ENCODE measurements around the gene NAT8L.

The NAT8L gene

DNA sequence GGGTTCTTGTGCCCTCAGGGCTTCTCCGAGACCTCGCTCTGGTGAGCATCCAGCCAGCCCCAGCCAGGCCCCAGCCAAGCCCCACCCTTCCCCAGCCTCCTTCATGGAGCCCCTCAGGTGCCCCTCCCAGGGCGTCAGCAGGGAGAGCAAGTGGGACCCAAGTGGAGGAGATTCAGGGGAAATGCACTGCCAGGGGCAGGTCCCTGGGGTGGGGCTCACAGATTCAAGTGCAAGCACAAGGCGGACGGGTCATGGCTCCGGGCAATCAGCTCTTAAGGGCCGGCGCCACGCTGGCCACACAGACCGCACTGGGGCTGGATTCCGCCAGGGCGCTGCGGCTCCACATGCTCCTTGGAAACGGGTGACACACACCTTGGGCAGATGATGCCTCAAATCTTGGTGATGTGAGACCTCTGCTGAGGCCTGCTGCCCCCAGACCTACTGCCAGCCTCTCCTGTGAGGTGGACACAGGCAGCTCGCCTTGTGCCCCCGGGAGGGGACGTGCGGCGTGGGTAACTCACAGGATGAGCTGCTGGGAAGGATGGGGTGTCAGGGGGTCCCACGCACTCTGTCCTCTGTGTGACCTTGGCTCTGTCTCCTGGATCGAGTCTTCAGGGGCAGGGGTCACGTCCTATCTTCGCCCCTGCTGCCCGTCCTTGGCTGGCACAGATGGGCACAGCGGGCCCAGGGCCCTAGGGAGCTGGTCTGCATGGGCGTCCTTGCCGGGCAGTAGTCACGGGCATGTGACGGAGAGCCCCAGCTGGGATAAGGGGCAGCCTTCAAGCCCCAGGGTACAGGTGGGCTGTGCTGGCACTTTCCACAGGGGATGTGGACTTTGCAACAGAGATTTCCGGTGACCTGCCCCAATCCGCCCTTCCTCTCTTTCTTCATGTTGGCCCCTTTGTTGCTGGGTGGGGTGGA is 17.1 kb downstream of the NAT8L start:
- DNase-seq (ENCODE audit: low read depth): no peak

DNA sequence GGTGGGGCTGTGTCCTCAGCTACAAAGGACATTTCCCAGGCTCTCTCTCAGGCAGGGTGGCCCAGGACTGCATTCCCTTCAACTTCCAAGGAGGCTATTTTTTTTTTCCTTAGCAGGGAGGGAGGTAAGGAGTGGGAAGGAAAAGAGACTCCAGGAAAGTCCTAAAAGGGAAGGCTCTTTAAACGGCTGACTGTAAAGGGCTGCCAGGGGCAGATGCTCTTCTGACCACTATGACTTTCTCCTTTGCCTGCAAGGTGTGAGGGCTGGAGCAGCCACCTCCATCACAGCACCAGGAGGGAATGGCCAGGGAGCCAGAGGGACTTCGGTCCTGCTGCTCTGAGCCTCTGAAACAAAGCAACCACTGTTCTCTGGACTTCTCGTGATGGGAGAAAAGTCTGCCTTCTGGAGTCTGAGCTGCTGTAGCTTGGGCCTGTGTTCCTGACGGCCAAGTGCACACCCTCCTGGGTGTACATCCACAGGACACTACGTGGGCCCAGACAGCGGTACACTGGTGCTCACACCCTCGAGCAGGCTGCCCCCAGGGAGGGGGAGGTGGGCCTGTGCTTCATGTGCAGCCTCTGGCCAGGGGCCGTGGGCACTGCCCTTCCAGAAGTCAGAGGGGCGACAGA is 17.9 kb downstream of the NAT8L start:
- DNase-seq (ENCODE audit: low read depth): no peak

DNA sequence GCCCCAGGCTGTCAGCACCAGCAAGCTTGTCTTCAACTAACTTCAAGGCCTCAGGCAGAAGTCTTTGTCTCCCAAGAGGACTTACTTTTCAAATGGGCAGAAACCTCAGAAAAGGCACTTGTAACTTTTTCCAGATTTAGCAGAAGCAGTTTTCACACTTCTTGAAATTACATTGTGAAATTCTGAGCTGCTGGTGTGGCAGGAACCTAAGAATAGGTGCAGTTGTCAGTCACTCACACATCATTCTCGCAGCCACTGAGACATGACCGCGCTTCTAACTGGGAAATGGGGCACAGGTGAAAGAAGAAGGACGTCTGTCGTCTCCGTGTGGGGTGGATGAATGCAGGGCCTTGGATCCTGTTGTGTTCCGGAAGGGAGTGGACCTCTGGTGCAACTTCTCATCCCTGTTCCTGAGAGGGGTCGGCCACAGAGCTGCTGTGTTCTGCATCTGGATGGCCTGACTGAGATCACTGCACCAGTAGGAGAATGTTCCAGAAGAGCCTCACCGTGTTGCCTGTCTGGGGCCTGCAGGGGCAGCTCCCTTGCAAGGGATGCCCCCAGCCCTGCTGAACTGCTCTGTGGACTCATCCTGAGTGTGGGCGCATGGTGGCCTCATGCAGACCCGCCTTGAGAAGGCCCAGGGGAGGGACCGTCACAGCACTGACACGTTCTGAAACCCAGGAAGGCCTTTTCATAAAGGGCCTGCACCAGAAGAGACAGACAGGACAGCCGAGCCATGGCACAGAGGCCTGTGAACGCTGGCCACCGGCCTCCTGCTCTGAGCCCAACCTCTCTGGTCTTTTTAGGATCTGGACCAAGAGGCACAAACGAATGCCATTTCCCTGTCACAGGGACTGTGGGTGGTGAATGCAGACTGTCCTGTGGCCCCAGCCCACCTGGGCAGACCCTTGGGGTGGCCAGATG is 18.7 kb downstream of the NAT8L start:
- DNase-seq (ENCODE audit: low read depth): no peak

DNA sequence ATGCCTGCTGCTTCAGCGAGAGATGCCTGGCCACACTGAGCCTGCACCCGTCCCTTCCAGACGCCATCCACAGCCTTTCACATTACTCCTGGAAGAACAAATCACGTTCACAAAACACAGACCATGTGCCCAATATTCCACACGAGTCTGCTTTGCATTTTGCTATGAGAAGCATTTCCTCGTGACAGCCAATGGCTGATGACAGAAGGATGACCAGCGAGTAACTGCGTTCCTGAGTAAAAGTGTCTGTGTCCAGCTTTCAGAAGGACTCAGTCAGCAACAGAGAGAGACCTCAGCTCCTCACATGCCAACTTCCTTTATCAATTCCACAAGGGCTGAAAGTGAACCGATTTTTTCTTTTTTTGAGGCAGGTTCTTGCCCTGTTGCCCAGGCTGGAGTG is 19.5 kb downstream of the NAT8L start:
- no peak for DNase-seq (ENCODE audit: low read depth)

GRCh38 chr4:2079006-2079405 is 19.9 kb downstream of the NAT8L start:
- DNase-seq (ENCODE audit: low read depth): no peak

DNA sequence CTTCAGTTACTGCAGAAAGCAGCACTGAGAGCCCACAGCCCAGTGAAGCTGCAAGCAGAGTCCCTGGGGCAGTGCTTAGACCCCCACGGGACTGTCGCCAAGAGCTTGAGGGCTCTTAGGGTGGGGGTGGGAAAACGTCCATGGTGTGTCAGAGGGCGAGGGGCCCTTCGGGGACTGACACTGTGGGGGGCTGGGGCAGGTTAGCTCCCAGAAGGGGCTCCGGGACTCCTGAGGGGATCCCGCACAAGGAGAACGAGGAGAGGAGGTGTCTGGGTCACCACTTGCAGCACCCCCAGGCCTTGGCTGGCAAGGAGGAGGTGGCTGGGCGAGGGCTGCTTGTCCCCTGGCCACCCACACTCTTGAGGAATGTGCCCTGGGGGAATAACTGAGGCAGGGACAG is 20.8 kb downstream of the NAT8L start:
- no peak for DNase-seq (ENCODE audit: low read depth)

DNA sequence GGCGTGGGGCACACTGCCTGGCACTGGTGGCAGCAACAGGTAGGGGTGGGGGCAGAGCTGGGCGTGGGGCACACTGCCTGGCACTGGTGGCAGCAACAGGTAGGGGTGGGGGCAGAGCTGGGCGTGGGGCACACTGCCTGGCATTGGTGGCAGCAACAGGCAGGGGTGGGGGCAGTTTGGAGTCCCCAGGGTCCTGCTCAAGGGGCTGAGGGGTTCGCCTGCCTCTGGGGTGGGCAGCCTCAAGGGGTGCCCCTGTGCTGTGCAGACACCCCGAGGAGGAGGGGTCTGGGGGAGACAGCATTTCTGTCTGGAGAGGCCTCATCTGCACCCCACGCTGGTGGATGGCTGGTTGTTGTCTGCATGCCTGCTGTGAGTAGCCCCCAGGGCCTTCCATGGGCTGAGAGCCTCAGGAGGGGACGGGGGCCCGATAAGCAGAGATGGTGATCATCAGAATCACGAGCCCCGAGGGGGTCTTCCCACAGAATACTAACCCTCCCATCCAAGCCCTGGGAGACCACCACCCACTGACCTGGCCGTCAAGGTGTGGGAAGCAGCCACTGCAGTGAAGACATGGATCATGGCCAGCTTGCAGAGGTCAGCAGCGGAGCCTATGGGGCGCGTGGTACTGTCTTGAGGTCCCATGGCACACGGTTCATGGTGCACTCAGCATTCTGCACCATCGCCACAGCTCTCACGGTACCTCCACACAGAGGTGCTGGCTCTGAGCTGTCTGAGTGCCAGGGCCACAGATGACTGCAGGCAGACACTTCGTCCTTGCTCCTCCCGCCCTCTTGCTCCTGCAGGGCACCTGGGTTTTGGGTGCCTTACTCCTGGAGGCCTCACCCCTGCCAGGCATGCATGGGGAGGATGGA is 21.5 kb downstream of the NAT8L start:
- DNase-seq (ENCODE audit: low read depth): no peak

- DNase-seq (ENCODE audit: low read depth): no peak
Measured at GRCh38 chr4:2081540-2081939, 22.4 kb downstream of the NAT8L start.

- no peak for DNase-seq (ENCODE audit: low read depth)
Measured at GRCh38 chr4:2082118-2082517, 23.0 kb downstream of the NAT8L start.

- DNase-seq (ENCODE audit: low read depth): no peak
Measured at GRCh38 chr4:2082627-2083026, 23.5 kb downstream of the NAT8L start.

- DNase-seq (ENCODE audit: low read depth): no peak
Measured at GRCh38 chr4:2083116-2083825, 24.1 kb downstream of the NAT8L start.

DNA sequence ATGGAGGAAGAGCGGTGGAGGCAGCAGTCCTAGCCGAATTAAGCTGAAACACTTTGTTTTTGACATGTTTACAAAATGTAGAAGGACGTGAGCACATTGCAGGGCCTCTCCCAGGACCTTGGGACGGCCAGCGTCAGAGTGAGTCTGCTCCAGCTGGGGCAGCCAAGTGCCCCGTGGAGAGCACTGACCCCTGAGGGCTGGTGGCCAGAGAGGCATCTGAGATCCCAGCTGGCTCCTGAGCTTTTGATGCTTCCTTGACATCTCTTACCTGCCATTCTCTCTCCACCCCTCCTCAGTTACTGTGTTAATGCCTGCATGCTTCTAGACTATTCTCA is 24.7 kb downstream of the NAT8L start:
- DNase-seq (ENCODE audit: low read depth): no peak

DNA sequence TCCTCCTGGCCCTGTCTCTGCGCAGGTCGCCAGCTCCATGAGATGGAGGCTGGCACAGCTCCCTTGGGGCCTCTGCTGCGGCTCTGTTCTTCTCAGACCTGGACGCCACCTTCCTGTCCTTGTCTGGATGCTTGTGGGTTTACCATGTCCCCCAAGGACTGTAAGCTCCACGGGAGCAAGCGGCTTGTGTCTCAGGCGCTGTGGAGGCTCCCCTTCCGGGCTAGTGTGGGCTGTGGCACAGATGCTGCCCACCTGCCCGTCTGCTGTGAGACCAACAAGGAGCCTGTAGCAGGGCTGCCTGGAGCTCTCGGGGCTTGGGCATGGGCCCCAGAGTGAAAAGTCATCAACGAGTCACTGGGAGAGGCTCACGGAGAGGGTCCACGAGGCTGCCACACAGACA is 25.2 kb downstream of the NAT8L start:
- no peak for DNase-seq (ENCODE audit: low read depth)

GRCh38 chr4:2085496-2085901 is 26.4 kb downstream of the NAT8L start:
- DNase-seq (ENCODE audit: low read depth): no peak

- no peak for DNase-seq (ENCODE audit: low read depth)
Measured at GRCh38 chr4:2087170-2087569, 28.0 kb downstream of the NAT8L start.

- DNase-seq (ENCODE audit: low read depth): no peak
Measured at GRCh38 chr4:2089222-2089621, 30.1 kb downstream of the NAT8L start.

DNA sequence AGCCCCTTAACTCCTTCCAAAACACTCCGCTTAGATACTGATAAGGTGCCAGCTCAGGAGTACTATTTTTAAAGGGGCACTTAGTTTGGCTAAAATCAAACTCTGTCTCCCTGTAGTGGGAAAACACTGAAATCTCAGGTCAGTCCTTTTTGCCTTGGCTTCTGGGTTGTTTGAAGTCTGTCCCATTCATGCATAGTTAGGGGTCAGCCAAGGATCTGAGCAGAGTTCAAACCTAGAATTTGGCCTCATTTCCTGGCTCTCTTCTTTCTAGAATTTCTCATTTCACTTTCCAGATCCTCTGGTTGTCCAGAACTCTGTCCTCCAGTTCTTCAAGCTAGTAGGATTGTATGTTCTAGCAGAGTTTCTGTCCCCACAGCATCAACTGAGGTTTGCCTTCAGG is 31.5 kb downstream of the NAT8L start:
- DNase-seq (ENCODE audit: low read depth): no peak

DNA sequence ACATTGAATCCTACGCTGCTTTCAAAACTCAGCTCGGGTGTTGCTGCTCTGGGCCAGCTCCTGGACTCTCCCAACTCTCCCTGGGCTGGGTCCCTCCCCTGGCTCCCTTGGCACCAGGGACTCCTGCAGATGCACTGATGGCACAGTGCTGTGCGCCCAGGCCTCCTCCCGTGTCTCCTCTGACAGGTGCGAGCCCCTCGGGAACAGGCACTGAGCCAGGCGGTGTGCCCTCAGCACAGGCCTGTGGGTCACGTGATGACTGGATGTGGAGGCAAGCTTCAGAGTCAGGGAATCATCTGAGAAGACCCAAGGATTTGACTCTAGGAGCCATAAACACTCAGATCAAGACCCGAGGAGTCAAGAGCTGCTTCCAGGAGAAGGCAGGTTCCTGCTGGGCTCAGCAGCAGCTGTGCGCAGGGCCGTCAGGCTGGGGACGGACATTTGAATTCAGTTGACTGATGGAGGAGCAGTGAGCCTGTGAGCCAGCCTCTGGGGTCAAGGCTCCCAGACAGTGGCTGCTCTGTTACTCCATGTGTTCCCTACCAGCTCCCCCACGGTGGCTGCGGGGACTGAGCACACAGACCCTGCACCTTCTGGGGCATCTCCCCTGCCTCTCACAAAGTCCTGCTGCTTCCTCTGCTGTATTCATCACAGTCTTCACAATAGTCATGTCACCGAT is 33.0 kb downstream of the NAT8L start:
- DNase-seq (ENCODE audit: low read depth): no peak

DNA sequence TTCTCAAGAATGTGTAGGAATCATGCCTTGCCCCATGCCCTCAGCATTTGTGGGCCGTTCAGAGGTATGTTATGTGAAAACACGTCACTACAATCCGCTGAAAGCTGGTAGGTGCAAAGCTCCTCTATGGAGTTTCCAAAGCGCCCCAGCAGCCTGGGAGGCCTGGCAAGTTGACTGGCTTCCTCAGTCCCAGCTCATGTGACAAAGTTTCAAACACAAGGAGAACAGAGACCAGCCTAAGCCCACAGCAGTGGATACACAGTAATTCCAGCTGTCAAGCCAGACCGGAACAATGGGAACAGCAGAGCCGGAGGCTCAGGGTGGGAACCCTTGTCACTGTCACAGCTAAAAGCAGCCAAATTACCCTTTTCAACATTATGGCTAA is 33.5 kb downstream of the NAT8L start:
- DNase-seq (ENCODE audit: low read depth): no peak

DNA sequence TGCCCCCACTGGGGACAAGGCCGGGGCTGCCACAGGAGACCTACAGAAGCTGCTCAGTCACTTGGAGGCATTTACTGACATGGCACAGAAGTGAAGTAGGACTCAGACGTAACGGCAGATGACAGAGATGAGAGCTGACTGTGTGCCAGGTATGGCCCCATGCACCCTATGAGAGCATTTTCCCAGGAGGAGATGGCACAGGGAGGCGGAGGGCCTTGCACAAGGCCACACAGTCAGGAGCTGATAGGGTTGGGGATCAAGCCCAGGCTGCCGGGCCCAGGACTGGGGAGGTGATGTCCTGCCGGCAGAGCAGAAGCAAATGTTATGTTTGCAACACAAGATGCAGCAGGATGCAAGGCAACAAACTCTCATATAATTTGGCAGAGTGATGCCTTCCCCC is 34.1 kb downstream of the NAT8L start:
- DNase-seq (ENCODE audit: low read depth): no peak

- DNase-seq (ENCODE audit: low read depth): no peak
Measured at GRCh38 chr4:2094545-2094944, 35.4 kb downstream of the NAT8L start.
